Astrocyte of the spinal cord (primary cell): ENCODE results near the gene IKZF1.

Source experiments
- DNase-seq: peaks from one replicate; pipeline ENCODE4 v3.0.0; 2011; ENCODE audit warnings: low read depth, low spot score
- H3K4me3 ChIP-seq: 2 replicates; pipeline ENCODE4 v1.5.1; 2011; ENCODE audit warnings: low read depth, mild to moderate bottlenecking, low read length, moderate library complexity
- in situ Hi-C: cut with HindIII; loops from 2 replicates; pipeline ENCODE4 v1.10.0; 2017; ENCODE audit warnings: low sequenced_read_pairs
- TF ChIP-seq, protein P1 (sequence below): IDR thresholded peaks from 2 replicates; pipeline ENCODE4 v1.5.1; 2012; ENCODE audit warnings: low read depth, mild to moderate bottlenecking, low read length, inconsistent platforms

IKZF1 gene

DNA sequence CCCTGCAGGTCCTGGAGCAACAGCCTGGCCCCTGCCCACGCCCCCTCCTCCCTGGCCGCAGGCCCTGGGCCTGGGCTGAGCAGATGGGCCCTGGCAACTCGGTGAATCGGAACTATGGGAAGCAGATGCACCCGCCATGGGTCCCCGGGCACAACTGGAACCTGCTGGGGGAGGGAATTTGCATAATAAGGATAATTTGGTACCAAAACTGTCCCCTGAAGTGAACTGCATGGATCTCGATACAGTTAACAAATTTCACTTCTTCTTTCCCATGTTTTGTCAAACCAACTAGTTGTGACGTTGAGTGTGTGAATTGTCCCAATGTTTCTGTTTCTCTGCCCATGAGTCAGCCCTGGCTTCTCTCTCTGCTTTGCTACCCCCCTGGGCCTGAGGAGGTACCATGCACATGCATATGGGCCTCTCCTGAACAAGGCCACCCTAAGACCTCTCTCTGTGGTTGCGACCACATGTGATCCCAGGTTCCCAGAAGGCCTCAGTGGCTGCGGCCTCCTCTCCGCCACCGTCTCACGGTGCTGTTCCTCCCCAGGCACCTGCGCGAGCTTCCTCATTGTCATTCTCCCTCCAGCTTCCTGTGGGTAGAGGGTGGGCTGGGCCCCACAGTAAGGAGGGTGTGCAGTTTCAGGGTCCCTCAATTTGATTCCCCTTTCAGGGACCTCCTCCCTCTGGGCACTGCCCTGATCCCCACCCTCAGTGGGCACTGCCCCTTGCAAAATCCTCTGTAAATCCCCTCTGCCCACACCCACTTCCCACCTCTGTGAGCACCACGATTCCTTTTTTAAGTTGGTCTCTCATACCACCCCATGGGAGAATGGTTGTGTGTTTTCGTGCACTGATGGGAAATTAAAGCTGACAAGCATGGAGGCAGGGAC, 105.6 kb downstream of the IKZF1 start:
- in situ Hi-C loops = no loop called here
- TF ChIP-seq, protein P1, sequence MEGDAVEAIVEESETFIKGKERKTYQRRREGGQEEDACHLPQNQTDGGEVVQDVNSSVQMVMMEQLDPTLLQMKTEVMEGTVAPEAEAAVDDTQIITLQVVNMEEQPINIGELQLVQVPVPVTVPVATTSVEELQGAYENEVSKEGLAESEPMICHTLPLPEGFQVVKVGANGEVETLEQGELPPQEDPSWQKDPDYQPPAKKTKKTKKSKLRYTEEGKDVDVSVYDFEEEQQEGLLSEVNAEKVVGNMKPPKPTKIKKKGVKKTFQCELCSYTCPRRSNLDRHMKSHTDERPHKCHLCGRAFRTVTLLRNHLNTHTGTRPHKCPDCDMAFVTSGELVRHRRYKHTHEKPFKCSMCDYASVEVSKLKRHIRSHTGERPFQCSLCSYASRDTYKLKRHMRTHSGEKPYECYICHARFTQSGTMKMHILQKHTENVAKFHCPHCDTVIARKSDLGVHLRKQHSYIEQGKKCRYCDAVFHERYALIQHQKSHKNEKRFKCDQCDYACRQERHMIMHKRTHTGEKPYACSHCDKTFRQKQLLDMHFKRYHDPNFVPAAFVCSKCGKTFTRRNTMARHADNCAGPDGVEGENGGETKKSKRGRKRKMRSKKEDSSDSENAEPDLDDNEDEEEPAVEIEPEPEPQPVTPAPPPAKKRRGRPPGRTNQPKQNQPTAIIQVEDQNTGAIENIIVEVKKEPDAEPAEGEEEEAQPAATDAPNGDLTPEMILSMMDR = no peak
- no peak overlapping the region for H3K4me3 ChIP-seq
- no peak for DNase-seq

DNA sequence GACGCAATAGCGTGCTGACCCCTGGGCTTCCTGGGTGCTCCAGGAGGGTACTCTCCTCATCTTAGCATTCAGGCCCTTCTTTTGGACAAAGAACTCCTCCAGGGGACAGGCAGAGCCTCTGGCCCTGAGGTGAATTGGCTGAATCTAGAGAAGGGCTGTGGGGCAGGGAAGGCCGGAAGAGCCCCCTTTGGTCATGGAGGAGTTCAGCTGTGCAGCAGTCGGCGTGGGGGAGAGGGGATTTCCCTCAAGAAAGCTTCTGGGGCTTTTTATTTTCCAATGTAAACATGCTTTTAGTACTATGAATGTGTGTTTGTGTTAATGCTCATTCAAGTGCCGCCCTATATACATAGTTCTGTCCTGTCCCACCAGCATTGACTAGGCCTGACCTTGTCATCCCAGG, 106.8 kb downstream of the IKZF1 start:
- TF ChIP-seq, protein P1 = no peak
- in situ Hi-C loops = no loop called here
- no peak for DNase-seq
- H3K4me3 ChIP-seq = no peak overlapping the region

DNA sequence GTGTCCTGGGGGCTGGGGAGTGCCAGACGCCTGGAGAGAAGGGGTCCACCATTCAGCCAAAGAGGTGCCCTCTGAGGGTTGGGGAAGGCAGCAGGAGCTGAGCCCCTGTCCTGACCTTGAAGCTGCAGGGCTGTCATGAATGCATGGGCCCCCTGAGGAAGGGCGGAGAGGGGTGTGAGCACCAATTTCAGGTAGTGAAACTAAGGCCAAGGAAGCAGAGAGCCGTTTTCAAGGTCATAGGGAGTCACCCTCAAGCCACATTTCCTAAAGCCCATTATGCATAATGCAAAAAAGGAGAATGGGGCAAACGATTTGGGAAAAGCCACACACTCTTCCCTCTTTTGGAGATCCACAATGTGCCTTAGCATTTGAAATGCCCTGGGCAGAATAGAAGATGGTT, 108.5 kb downstream of the IKZF1 start:
- DNase-seq = no peak
- H3K4me3 ChIP-seq = no peak overlapping the region
- TF ChIP-seq, protein P1 = no peak
- in situ Hi-C loops = no loop called here

DNA sequence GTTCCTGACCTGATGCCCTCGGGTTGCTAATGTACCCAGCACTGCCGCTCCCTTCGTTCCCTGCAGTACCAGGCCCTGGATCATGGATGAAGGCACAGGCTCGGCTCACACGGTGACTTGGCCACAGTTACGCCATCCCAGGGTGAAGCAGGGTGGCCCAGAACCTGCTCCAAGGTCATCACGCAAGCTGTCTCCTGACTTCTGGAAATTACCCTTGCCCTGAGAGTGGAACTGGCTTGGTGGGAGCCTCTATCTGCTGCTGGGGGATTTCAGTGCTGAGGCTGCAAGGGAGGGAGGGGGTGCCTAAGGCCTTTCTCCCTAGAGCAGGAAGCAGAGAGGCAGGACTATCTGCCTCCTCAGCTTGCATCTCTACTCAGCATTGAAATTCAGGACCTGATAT, 109.0 kb downstream of the IKZF1 start:
- H3K4me3 ChIP-seq = no peak overlapping the region
- in situ Hi-C loops = no loop called here
- TF ChIP-seq, protein P1 = no peak
- no peak for DNase-seq

DNA sequence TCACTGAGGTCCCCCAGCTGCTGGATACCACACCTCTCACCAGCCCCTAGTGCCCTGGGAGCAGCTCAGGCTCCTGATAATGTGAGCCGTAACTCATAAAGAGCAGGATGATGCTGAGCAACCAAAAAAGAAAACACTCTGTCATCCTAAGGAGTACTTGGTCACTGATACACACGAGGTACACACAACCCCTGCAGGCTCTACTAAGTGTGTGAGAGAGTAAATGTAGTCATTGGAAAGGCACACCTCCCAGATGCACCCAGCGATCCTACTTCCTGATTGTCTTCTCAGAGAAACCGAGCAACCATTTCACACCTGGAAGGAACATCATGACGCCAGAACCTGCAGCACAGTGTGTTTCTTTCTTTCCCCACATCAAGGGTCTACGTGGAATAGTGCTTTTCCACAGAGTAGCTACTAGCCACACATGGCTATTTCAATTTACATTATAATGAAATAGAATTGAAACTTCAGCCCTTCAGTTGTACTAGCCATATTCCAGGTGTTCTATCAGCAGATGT, 111.4 kb downstream of the IKZF1 start:
- TF ChIP-seq, protein P1 = no peak
- in situ Hi-C loops = no loop called here
- no peak overlapping the region for H3K4me3 ChIP-seq
- DNase-seq = no peak

DNA sequence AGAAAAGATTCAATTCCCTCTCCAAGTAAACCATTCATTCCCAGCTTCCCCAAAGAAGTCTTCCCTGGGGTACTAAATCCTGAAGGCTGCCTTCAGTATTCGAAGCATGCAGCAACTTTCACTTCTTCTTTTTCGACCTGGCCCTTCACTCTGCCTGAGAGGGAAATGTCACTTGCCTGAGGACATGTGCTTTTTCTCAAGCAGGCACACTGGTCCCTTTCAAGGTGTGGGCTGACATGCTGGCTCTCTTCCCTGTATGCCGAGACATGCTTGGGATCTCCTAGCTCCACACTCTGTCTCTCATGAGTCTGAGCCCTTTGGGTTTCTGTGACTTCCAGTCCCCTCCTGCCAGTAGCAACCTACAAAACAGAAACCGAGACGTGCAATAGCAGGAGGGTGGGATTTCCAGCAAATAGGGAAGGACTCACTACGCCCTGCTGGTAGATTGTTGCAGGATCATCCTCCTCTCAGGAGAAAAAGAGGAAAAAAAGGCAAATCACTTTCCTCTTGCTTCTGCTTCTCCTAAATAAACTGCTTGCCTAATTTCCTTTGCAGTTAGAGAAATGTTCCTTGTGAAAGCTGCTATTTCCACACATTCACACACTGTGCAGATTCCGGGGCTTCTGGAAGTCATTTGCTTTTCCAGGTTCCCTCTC, 112.1 kb downstream of the IKZF1 start:
- in situ Hi-C loops = no loop called here
- no peak for DNase-seq
- TF ChIP-seq, protein P1 = no peak
- no peak overlapping the region for H3K4me3 ChIP-seq
